Smooth muscle cell (in vitro differentiated cells): Measurements from ENCODE around the gene KCNQ1. TPM values are rescaled to one million over a fixed set of nuclear protein-coding genes. Genes with fewer than 3 reads are reported as not detected.

Experiments
- DNase-seq: peaks from one replicate; lab custom pipeline; 2025; ENCODE audit not compliant: unreplicated experiment; lab: John Stamatoyannopoulos, UW
- H2AFZ ChIP-seq: fragments of 200-600 bp; sonication (generic); 2 replicates; pipeline ENCODE4 v1.6.0; 2016; ENCODE audit warnings: antibody characterized with exemption, low read depth, mild to moderate bottlenecking
- H3F3A ChIP-seq: fragments of 200-600 bp; sonication (generic); 2 replicates; pipeline ENCODE4 v1.6.0; 2017; ENCODE audit warnings: antibody characterized with exemption, low read depth
- H3K27ac ChIP-seq: fragments of 200-600 bp; sonication (generic); 2 replicates; pipeline ENCODE4 v1.5.1; 2016; ENCODE audit warnings: low read depth, mild to moderate bottlenecking
- H3K27me3 ChIP-seq: fragments of 200-600 bp; sonication (generic); 2 replicates; pipeline ENCODE4 v1.6.1; 2016; ENCODE audit warnings: low read depth, mild to moderate bottlenecking
- H3K36me3 ChIP-seq: fragments of 200-600 bp; sonication (generic); 2 replicates; pipeline ENCODE4 v1.5.1; 2016; ENCODE audit warnings: low read depth
- H3K4me1 ChIP-seq: fragments of 200-600 bp; sonication (generic); 2 replicates; pipeline ENCODE4 v1.5.1; 2016; ENCODE audit warnings: low read depth
- H3K4me2 ChIP-seq: fragments of 200-600 bp; sonication (generic); 2 replicates; pipeline ENCODE4 v1.6.0; 2016; ENCODE audit warnings: mild to moderate bottlenecking
- H3K4me3 ChIP-seq: fragments of 200-600 bp; sonication (generic); 2 replicates; pipeline ENCODE4 v1.5.1; 2016; ENCODE audit warnings: mild to moderate bottlenecking
- H3K79me2 ChIP-seq: fragments of 200-600 bp; sonication (generic); 2 replicates; pipeline ENCODE4 v1.6.0; 2016; ENCODE audit warnings: low read depth, mild to moderate bottlenecking
- H3K9ac ChIP-seq: fragments of 200-600 bp; sonication (generic); 2 replicates; pipeline ENCODE4 v1.6.0; 2016; ENCODE audit warnings: low read depth
- H3K9me3 ChIP-seq: fragments of 200-600 bp; sonication (generic); replicated peaks from 2 replicates; pipeline ENCODE4 v1.5.1; 2016; ENCODE audit warnings: low read depth
- H4K20me1 ChIP-seq: fragments of 200-600 bp; sonication (generic); 2 replicates; pipeline ENCODE4 v1.6.0; 2016; ENCODE audit warnings: low read depth
- CTCF ChIP-seq: fragments of 200-600 bp; sonication (generic); IDR thresholded peaks from 2 replicates; pipeline ENCODE4 v1.5.1; 2017; ENCODE audit warnings: borderline replicate concordance, mild to moderate bottlenecking, antibody characterized with exemption; ENCODE audit not compliant: insufficient read depth, poor library complexity, severe bottlenecking
- WGBS: methylation state at CpG from one replicate; pipeline ENCODE4 v1.1.7; 2016; ENCODE audit warnings: low lambda C conversion rate; 5-methylcytosine and 5-hydroxymethylcytosine counted together
- polyA plus RNA-seq: library from polyadenylated mRNA; unstranded; fragments of >200 nt; fragmentation: Nextera tagmentation; extraction: Ambion mirVana; gene quantifications from 2 replicates; pipeline ENCODE4 v1.2.1, GENCODE V29; 2016
- total RNA-seq: library from RNA; depleted of rRNA; stranded (reverse); fragments of >200 nt; gene quantifications from 2 replicates; pipeline ENCODE4 v1.2.3, GENCODE V29; 2014

The KCNQ1 gene
- total and polyA plus RNA-seq, 2 experiments from 2014 or later, result 1.3 to 2.3 TPM

DNA sequence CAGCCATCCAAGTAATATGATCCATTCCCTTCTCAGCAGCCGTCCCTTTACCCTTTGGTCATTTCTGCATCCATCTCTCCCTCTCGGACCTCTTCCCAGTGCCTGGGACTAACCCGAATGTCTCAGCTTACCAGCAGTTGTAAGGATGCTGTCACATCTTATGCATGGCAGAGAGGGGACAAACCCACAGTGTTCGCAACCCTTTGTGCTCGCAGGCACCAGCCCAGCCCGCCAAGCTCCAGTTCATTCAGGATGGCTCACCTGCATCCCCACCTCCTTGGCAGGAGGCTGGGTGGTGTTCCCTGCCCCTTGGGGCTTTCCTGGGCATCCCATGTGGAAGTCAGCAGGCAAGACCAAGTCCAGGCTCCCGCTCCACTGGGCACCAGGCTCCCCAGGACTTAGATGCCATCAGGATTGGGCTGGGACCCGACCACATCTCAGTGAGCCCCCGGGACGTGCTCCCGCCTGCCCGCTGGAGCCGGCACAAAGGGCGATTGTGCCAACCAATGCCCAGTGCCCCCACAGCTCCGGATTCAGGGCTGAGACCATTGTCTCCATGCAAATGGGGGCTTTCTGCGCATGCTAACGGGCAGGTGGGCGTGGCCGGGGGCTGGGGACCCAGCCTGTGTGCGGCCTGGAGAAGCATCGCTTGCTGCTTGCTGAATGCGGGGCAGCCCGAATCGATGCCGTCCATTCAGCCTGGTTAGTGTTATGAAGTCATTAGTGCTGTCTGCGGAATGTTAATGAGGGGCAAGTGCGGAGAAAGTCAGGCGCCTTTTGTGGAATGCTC, 146.4 kb downstream of the KCNQ1 start:
- no peak for DNase-seq
- Histone ChIP-seq H3K36me3 (no peaks in the 10 kb centered on the region), H3F3A (no peaks in the 10 kb centered on the region), H3K79me2 (no peaks in the 10 kb centered on the region), H3K9ac (no peak overlapping the region), H3K9me3 (no peaks in the 10 kb centered on the region), H4K20me1 (no peaks in the 10 kb centered on the region), H3K4me3 (no peak overlapping the region), H2AFZ (no peak overlapping the region), H3K27me3 (no peaks in the 10 kb centered on the region), H3K4me1 (no peaks in the 10 kb centered on the region), H3K4me2 (no peak overlapping the region), H3K27ac (no peak overlapping the region)
- no peak for TF ChIP-seq CTCF
- 84% methylated on average over 28 of the region's 28 CpGs for WGBS

GRCh38 chr11:2591805-2592204, 147.0 kb downstream of the KCNQ1 start:
- DNase-seq, result no peak
- H3K9ac ChIP-seq, result no peak overlapping the region
- H3K9me3 ChIP-seq, result no peaks in the 10 kb centered on the region
- no peak overlapping the region for H3K27ac ChIP-seq
- H3K27me3 ChIP-seq, result no peaks in the 10 kb centered on the region
- no peaks in the 10 kb centered on the region for H3K36me3 ChIP-seq
- no peaks in the 10 kb centered on the region for H4K20me1 ChIP-seq
- no peak overlapping the region for H2AFZ ChIP-seq
- H3K79me2 ChIP-seq, result no peaks in the 10 kb centered on the region
- 94% methylated on average over 10 of the region's 10 CpGs for WGBS
- no peak overlapping the region for H3K4me3 ChIP-seq
- TF ChIP-seq CTCF, result no peak
- no peak overlapping the region for H3K4me2 ChIP-seq
- no peaks in the 10 kb centered on the region for H3K4me1 ChIP-seq
- no peaks in the 10 kb centered on the region for H3F3A ChIP-seq

DNA sequence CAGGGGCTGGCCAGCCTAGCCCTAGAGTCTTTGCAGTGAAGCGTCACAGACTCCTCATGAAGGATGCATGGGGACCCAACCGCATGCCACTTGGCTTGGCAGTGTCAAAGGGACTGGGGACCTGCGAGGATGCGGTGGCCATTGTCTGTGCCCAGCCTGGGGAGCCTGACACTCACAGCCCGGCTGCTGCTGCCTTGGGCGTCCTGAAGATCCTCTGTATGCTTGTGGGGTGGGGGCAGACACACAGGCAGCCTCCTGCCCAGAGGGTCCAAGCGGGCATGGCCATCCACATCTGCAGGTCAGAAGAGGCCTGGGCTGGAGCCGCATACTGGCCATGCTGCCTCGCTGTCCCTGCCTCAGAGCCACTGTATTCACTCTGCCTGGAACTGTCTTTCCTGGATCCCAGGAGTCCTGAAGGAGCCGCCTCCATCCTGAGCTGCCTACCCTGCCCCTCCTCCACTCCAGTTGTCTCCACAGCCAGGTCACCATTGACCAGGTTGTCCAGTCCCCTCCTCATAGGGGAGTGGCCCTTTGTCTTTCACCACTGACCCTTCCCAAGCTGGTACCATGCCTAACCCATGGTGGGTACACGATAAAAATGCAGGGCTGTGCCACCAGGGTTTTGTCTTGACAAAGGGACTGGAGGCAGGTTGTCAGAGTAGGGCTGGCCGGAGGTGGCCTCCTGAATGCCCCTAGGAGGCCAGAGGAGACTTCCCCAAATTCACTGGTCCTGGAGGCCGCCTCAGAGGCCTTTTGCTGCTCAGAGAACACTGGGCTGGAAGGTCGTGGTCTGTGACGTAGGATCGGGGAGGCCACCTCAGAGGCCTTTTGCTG, 148.0 kb downstream of the KCNQ1 start:
- no peaks in the 10 kb centered on the region for H3K79me2 ChIP-seq
- no peak overlapping the region for H3K27ac ChIP-seq
- no peaks in the 10 kb centered on the region for H3K36me3 ChIP-seq
- no peak for DNase-seq
- WGBS, result 96% methylated on average over 16 of the region's 16 CpGs
- H4K20me1 ChIP-seq, result no peaks in the 10 kb centered on the region
- no peak overlapping the region for H3K4me2 ChIP-seq
- no peak overlapping the region for H3K9ac ChIP-seq
- no peaks in the 10 kb centered on the region for H3F3A ChIP-seq
- H3K4me1 ChIP-seq, result no peaks in the 10 kb centered on the region
- TF ChIP-seq CTCF, result no peak
- H3K27me3 ChIP-seq, result no peaks in the 10 kb centered on the region
- no peak overlapping the region for H2AFZ ChIP-seq
- H3K9me3 ChIP-seq, result peaks cover 4% of the 10 kb centered on the region
- H3K4me3 ChIP-seq, result no peak overlapping the region
